ENCODE data around the gene METTL6.
"Not testable (repeated sequence)": the region's sequence is repeated elsewhere in the genome, so short reads cannot be mapped to it uniquely, and the experiment has no call there.

The METTL6 gene

GRCh38 chr3:15450438-15451215 lies 23.3 kb upstream of the METTL6 start:
- DNase-seq = no peak

- DNase-seq = no peak
These were observed 22.3 kb upstream of the METTL6 start for GRCh38 chr3:15449489-15450224.

GRCh38 chr3:15443826-15444524 lies 16.6 kb upstream of the METTL6 start:
- no peak for DNase-seq

GRCh38 chr3:15440891-15441290 lies 13.5 kb upstream of the METTL6 start:
- no peak for DNase-seq

- no peak for DNase-seq
These were observed 12.1 kb upstream of the METTL6 start for GRCh38 chr3:15439476-15439875.

- no peak for DNase-seq
These were observed 11.6 kb upstream of the METTL6 start for GRCh38 chr3:15438983-15439382.

- no peak for DNase-seq
These were observed 8.9 kb upstream of the METTL6 start for GRCh38 chr3:15436246-15436645.

DNA sequence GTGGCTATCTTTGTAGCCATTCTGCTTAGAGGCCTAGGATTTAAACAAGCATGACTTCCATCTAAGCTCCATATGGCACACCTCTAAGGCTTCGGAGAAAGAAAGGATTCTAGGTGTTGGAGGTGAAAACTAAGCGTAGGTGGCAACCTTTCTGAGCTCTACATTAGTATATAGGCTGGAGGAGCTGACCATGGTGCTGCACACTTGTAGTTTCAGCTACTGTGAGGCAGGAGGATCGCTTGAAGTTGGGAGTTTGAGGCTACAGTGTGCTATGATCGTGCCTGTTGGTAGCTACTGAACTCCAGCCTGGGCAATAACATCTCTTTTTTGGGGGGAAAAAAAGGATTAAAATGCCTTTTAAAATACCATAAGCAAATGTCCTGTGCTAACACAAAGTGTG lies 7.4 kb upstream of the METTL6 start:
- no peak for DNase-seq

- no peak for DNase-seq
These were observed 6.2 kb upstream of the METTL6 start for GRCh38 chr3:15433531-15433930.

DNA sequence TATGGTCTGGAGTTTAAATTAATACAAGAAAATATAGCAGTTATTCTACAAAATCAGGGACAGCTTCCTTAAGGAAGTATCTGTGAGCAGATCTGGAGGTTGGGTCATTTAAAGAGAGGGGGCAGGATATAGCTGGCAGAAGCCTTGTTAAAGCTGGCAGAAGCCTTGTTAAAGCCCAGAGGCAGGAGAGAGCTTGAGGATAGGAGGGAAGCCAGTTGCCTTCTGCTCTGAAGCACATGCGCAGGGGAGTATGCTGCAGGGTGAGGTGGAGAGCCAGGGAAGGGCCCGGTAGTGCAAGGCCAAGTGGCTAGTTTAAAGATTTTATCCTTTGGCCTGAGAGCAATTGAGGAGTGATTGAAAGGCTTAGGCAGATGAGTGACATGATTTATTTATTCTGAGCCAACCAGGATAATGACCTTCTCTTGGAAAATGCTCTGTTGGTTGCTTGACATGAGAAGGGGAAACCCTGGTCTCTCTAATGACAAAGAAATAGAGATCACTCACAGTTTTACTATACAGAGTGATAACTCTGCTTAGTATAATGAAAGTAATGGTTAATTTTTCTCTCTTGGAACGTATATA lies 4.0 kb upstream of the METTL6 start:
- no peak for DNase-seq

DNA sequence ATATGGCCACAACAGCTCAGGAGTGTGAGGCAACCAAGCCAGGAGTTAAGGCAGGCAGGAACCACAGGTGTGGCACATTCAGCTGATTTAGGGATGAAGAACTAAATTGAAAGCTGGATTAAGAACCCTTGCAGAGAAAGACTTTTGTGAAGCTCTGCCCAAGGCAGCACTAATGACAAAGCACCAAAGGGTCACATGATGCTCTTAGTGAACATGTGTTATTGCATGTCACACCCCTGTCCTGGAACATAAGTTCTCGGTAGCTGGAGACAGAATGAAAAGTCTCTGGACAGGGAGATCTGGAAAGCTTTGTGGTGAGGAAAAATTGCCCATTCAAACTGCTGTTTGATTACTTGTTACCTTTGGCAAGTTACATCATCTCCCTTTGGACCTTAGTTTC lies 3.3 kb upstream of the METTL6 start:
- no peak for DNase-seq

GRCh38 chr3:15429080-15429479 lies 1.7 kb upstream of the METTL6 start:
- no peak for DNase-seq

DNA sequence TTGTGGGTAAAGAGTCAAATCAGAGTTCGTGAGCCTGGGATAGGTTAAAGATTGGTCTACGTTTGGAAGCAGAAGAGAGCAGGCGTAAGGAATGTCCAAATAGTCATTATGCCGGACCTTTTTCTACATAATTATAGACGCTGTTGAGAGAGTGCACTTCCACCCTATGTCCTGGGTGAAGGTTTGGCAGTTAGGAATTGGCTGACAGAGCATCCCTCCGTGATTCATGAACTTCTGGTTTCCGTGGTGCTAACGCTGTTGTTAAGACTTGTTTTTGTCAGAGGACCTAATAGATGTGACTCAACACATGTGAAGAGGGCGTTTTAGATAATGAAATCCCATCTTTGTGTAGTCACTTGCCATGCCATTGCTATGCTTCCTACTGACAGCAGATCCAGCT lies 1.2 kb upstream of the METTL6 start:
- DNase-seq = no peak

GRCh38 chr3:15427981-15428380 lies 637 bp upstream of the METTL6 start:
- DNase-seq = no peak

DNA sequence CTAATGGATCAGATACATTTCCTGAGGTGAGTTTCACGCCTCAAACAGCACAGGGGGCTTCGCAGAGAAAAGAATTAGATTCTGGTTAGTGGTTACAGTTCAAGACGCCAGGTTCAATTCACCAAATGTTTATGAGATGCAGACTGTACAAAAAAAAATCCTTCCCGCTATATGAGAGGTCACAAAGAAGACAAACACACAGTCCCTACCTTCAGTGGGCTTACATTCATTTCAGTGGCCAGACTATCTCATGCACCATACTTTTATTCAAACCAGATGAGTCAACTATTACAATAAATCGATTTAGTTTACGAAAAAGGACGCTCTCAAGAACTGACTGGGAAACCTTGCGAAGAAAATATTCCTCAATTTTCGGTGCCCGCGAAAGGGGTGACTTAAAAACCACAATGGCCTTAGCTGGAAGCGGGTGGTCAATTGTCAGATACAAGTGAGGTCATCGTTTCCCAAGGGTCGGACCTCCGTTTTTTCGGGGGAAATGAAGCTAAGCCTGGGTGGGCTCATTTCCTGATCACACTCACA lies 695 bp downstream of the METTL6 start:
- DNase-seq = no peak

DNA sequence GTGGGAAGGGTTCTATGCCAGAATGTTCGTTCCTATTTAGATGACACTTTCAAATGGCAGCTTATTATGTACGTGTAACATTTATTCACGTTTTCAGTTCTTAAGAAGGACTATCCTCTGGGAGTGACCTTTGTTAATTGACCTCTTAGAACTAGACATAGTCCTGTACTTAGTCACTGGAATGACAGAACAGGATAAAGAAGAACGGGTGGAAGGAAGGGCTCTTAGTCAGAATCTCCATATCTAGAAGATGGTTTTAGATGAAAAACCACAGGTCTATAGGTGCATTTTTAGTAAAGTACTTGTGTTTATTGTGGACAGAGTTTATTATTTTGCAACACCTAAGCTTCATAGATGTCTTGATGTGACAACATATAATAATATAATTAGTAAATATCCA lies 6.5 kb downstream of the METTL6 start:
- no peak for DNase-seq

- DNase-seq = not testable (repeated sequence)
These were observed 16.4 kb downstream of the METTL6 start for GRCh38 chr3:15410966-15411365.

DNA sequence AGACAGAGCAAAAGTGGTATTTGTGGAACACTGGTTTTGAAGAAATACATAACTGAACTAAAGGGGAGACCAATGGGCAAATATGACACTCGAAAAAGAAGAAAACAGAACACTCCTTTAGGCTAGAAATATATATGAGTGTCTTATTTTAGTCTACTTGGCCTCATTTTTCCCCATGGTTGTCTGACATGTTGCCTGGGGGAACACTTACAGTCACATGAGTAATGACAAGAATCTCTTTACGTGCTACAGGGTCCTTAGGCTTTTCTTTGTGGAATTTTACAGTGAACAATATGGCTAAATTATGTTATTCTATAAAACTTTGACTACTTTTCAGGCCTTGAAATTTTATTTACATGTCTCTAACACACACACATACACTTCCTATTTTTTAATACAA lies 17.6 kb downstream of the METTL6 start:
- no peak for DNase-seq

DNA sequence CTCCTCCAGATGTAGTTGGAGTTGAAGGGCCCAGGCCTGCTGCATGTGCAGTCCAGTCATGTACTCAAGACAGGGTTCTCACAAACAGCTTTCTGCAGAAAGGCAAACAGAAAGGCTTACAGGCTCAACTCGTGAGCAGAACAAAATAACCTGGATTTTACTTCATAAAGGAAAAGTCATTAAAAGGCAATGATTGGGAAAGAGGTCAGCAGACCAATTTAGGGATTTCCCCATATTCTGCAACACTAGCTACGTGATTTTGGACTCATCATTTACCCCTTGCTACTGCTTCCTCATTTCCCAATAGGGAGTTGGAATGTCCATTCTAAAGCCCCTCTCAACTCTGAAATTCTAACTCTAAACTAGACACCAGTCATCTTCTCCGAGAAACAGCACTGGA lies 18.1 kb downstream of the METTL6 start:
- no peak for DNase-seq

DNA sequence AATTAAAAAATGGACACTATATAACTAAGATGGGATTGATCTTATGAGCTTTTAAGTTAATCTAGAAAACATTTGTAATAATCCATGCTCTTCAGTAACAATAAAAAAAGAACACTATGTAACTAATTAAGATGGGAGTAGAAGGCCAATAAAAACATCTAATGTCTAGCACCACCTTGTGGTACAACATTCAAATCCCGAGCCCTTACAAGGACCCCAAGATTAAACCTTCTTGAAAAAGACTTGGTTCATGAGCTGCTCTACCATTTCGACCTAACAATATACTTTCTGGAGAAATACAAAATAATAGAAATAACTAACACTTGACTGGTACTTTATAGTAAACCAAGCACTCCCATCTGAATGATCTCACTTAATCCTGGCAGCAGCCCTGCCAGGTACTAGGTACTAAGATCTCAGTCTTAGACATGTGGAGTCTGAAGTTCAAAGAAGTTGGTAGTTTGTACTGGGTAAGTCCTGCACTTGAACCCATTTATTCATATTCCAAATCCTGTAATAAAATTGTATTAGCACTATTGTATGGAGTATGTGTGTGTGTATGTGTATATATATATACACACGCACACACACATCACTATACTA lies 21.8 kb downstream of the METTL6 start:
- DNase-seq = no peak

GRCh38 chr3:15404767-15405166 lies 22.6 kb downstream of the METTL6 start:
- no peak for DNase-seq

GRCh38 chr3:15403965-15404364 lies 23.4 kb downstream of the METTL6 start:
- no peak for DNase-seq

GRCh38 chr3:15403495-15403894 lies 23.8 kb downstream of the METTL6 start:
- DNase-seq = no peak

Data from NCI-H1436 treated with DMSO at 0.1 percent for 48 hours (cell line).